CD4-positive, alpha-beta T cell treated with Interferon gamma for 1 hour (primary cell): ENCODE data around the gene FAM228B.
"Not testable (repeated sequence)": the region's sequence is repeated elsewhere in the genome, so short reads cannot be mapped to it uniquely, and the experiment has no call there.

Experiments
- DNase-seq: peaks from one replicate; pipeline ENCODE4 v3.0.0-alpha.2; 2020

FAM228B gene

DNA sequence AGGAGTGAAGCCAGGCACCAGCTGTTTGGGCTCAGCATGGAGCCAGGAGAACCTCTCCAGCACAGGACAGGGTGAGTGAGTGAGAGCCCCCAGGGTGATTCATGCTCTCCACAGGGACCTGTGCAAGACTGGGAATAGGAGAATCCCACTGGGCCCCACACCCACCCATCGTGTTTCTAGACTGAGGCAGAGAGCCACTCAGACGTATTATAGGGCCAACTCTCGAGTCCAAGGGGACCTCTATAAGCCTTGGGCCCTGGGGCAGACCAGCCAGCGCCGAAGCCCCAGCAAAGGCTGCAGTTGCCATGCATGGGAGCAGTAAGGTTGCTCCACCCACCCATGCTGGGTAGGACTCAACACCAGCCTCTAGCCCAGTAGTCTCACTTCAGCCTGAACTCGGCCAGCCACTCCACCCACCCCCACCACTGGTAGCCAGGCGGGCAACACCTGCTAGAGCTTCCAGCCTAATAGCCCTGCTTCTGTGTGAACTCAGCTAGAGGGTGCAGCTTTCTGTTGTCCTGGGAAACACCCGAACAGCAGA, 19.1 kb upstream of the FAM228B start:
- no peak for DNase-seq

DNA sequence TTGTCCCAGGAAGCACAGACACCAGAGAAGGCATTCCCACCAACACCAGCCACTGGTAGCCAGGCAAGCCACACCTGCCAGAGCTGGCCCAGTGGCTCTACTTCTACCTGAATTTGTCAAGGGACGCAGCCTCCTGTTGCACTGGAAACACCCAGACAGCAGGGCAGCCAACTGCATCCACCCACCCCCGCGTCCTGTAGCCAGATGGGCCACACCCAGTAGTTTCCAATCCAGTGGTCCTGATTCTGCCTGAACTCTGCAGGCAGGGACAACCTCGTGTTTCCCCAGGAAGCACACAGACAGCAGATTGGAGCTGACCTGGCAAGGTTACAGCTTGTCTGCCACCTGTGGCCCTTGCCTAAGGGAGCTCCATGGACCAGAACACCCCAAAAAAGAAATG, 18.4 kb upstream of the FAM228B start:
- DNase-seq = no peak

DNA sequence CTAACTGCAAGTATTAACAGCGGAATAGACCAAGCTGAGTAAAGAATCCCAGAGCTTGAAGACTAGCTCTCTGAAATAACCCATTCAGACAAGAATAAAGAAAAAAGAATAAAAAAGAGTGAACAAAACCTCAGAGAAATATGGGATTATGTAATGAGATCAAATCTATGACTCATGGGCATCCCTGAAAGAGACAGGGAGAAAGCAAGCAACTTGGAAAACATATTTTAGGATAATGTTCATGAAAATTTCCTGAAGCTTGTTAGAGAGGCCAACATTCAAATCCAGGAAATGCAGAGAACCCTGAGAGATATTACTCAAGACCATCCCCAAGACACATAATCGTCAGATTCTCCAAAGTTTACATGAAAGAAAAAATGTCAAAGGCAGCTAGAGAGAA, 17.5 kb upstream of the FAM228B start:
- no peak for DNase-seq

DNA sequence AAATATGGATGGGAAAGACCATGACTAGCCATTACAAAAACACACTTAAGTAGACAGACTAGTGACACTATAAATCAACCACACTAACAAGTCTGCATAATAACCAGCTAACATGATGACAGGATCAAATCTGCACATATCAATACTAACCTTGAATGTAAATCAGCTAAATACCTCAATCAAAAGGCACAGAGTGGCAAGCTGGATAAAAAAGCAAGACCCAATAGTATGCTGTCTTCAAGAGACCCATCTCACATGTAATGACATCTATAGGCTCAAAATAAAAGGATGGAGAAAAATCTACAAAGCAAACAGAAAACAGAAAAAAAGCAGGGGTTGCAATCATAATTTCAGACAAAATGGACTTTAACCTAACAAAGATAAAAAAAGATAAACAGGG, 16.5 kb upstream of the FAM228B start:
- DNase-seq = no peak

DNA sequence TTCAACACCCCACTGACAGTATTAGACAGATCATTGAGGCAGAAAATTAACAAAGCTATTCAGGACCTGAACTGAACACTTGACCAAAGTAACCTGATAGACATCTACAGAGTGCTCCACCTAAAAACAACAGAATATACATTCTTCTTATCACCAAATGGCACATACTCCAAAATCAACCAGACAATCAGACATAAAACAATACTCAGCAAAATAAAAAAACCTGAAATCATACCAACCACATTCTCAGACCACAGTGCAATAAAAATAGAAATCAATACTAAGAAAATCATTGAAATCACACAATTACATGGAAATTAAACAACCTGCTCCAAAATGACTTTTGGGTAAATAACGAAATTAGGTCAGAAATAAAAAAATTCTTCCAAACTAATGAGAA, 15.9 kb upstream of the FAM228B start:
- no peak for DNase-seq

DNA sequence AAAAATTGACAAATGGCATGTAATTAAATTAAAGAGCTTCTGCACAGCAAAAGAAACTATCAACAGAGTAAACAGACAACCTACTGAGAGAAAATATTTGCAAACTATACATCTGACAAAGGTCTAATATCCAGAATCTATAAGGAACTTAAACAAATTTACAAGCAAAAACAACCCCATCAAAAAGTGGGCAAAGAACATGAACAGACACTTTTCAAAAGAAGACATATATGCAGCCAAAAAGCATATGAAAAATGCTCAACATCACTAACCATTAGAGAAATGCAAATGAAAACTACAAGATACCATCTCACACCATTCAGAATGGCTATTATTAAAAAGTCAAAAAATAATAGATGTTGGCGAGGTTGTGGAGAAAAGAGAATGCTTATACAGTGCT, 13.8 kb upstream of the FAM228B start:
- not testable (repeated sequence) for DNase-seq

DNA sequence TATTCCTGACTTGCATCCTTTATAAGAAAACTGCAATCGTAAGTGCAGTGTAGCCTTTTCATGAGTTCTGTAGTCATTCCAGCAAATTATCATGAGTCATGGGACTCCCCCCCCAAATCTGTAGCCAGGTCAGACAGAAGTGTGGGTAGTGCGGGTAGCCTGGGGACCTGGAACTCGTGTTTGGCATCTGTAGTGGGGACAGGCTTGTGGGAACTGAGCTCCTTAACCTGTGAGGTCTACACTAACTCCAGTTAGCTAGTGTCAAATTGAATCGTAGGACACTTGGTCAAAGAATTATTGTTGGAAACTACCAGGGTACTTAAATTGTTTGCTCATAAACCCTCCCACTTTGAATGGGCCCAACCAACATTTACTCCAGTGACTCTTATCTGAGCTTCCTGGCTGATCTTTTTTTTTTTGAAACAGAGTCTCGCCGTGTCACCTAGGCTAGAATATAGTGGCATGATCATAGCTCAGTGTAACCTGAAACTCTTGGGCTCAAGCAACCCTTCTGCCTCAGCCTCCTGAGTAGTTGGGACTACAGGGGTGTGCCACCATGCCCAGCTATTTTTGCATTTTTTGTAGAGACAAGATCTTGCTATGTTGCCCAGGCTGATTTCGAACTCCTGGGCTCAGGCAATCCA, 12.5 kb upstream of the FAM228B start:
- no peak for DNase-seq

DNA sequence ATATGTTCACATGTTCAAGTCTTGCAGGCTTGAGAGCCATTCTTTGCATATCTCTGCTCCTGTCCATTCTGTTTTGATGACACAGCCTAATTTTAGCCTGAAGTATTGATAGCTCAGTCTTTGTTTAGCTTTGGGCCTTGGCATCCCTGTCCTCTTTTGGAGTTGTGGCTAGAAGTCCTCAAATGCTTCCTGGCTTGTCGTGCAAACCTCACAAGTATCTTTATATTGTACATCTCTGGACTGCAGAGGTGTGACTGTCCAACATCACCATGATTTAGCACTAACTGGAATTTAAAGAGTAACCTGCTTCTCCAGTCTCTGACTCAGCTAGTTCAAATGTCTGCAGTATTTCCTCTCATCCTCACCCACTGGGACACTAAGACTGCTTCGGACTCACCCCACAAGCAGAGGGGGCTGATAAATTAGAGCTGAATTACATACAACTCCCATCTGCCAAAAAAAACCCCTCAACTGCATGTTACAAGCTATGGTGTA, 11.8 kb upstream of the FAM228B start:
- DNase-seq = no peak

DNA sequence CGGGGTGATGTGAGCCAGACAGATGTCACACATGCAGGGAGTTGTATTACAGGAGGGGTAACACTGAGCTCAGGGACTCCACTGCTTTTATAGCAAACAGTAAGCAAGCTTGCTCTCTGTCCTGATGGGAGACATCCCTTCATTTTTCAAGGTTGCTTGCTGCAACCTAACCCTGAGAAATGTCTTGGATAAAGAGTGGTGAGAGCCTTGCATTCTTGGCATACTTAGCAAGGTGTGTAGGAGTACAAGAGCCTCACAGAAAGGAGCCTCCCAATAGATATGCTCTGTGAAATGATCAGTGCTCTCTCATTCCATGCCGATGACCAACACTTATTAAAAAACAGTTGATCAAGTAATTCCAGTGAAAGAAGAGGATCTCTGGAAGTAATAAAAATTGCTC, 8.2 kb upstream of the FAM228B start:
- no peak for DNase-seq

DNA sequence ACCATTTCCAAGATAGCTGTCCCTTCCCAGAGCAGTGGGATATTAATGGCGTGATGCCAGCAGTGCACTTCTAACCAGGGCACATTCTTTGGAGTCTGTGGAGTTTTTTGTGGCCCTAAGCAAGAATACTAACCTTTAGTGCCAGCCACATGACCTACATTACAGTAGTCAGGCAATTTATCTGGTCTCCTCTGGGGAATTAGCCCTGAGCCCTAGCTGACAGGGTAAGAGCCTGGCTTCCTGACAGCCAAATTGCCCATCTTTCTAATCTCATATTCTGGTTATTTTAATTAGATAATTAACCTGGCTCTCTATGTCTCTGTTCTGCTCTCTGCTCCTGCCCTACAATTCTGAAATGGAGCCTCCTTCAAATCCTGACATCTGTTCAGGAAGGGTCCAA, 5.4 kb upstream of the FAM228B start:
- no peak for DNase-seq

DNA sequence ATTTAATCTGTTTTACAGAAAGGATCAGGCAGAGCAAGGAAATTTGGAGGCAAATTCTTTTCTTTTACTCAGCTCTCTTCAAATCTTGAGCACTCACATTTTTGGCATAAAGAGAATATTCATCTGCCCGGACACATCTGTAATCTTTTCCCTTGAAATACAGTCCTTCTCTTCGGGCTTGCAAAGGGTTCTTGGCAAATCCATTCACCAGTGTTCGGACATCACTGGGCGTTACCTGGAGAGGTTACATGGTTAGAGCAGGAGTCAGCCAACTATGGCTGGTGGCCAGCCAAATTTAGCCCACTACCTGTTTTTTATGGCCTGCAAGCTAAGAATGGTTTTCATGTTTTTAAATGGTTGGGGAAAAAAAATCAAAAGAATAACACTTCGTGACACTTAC, 2.2 kb upstream of the FAM228B start:
- no peak for DNase-seq

DNA sequence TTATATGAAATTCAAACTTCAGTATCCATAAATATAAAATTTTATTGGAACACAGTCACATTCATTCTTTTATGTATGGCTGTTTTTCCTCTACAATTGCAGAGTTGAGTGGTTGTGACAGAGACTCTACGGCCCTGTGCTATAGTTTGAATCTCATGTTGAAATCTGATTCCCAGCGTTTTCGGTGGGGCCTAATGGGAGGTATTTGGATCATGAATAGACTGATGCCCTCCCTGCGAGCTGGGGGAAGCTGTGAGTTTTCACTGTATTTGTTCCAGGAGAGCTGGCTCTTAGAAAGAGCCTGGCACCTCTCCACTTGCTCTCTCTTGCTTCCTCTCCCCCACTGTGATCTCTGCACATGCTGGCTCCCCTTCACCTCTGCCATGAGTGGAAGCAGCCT, 1.8 kb upstream of the FAM228B start:
- no peak for DNase-seq

DNA sequence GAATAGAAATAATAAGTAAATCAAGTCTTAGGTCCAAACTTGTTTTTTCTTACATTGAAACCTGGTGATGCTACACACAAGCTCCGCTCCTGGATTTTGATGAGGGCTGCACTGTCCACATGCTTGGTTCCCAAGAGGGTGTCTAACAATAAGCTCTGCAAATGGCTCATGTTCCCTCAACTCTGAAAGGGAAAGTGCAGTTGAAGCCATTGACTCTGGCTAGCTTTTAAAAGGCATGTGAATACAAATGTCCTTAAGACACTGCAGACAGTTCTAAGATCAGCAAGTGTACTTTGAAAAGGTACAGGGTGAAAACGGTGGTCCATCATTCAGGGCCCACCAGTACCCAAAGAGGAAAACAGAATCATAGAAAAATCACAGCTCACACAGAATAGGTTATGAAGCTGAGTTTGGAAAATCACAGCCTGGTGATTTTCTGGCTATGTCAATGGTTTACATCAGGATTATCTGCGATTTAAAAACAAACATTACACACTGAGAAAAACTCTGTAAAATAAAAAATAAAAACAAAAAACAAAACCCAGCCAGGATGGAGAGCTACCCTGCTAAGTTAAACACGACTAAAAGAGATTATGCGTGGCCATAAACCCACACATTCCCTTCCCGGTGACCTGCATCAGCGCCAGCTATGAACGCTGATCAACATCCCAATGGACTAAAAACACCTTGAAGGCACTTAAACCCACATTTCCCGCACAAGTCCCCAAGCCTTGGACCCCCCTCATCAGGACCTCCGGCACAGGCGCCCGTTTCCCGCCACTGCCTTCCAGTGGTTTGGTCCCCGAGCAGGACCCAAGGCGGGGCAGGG, 689 bp upstream of the FAM228B start:
- no peak for DNase-seq

DNA sequence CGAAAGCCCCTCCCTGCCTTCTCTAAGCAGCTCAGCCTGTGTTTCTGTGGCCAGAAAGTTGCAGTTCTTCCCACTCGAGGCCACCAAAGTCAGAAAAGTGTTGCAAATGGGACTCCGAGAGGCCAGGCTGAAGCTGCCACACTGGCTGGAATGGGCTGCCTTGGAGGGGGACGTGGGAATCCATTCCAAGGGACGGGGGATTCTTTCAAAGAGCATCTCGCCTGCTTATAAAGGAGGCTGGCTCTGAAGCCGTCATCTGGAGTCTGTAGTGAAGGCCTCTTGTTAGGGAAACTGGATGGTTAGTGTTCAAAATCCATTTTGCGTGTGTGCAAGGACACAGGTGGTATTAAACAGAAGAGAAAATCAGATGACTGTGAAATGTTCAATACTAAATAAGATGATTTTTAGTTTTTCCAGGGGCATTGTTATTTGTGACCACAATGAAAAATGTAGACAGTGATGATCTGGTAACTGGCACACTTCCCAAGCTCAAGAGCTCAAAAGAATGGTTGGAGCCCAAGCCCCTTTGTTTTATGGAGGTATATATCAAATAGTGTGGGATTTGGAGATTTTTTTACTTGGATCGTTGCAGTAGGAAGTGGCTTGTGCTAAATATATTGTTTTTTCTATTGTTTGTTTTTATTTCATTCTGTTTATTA, 782 bp downstream of the FAM228B start:
- DNase-seq = no peak

DNA sequence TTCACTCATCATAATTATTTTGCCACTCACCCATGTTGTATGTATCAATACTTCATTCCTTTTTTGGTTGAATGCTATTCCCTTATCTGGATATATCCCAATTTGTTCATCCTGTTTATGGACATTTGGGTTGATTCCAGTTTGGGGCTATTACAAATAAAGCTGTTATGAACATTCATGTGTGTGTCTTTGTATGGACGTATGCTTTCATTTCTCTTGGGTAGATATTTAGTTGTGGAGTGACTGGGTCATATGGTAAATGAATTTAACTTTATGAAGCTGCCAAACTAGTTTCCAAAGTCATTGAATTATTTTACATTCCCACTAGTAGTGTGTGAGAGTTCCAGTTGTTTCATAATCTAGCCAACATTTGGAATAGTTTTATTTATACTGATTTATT, 2.7 kb downstream of the FAM228B start:
- no peak for DNase-seq

DNA sequence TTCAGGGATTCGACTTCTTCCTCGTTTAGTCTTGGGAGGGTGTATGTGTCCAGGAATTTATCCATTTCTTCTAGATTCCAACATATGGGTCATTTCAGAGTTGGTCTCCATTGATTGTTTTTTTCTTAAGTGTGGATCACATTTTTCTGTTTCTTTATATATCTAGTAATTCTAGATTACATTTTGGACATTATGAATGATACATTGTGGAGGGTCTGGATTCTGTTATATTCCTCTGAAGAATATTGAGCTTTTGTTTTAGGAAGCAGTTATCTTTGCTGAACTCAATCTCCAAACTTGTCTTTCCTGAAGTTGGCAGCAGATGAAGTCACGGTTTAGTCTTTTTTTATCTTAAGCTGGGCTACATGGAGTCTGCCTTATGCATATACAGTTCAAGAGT, 9.3 kb downstream of the FAM228B start:
- DNase-seq = no peak

DNA sequence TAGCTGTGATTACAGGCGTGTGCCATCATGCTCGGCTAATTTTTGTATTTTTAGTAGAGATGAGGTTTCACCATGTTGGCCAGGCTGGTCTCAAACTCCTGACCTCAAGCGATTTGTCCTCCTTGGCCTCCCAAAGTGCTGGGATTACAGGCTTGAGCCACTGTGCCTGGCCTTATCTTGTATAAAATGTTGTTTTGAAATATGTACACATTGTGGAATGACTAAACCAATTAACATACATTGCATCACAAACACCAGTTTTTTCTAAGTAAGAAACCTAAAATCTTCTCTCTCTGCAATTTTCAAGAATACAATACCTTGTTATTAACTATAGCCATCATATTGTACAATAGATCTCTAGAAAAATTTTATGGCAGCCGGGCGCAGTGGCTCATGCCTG, 17.0 kb downstream of the FAM228B start:
- DNase-seq = not testable (repeated sequence)

DNA sequence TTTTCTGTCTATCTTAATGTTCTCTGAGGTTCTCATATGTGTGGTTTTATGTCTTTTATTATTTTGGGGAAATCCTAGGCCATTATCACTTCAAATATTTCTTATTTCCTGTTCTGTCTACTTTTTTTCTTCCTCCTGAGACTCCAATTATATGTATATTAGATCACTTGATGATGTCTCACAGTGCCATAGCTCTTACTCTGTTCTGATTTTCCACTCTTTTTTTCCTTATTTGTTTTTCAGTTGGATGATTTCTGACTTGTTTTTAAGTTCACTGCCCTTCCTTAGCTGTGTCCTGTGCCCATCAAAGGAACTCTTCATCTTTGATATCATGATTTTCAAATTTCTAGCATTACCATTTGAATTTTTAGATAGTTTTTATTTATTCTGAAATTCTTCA, 24.1 kb downstream of the FAM228B start:
- no peak for DNase-seq

DNA sequence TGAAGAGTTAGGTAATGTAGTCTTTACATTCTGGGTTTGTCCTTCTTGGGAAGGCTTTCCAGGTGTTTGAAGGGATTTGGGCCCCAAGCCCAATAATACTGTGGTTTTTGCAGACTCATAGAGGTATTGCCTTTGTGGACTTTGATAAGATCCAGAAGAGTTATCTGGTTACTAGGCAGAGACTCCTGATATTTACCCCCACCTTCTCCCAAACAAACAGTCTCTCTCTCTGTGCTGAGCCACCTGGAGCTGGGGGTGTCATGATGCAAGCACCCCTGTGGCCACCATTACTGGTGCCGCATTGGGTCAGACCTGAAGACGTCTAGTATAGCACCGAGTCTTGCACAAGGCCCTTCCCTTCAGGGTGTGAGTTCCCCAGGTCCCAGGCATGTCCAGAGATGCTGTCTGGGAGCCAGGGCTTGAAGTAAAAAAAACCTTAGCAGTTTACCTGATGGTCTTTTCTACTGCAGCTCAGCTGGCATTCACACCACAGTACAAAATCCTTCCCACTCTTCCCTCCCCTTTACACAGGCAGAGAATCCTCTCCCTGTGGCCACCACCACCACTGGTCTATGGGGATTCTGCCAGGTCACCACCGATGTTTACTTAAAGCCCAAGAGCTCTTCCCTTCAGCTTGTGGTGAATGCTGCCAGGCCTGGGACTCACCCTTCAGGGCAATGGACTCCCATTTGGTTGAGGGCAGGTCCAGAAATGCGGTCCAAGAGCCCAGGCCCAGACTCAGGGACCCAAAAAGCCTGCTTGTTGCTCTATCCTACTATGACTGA, 29.3 kb downstream of the FAM228B start:
- no peak for DNase-seq

DNA sequence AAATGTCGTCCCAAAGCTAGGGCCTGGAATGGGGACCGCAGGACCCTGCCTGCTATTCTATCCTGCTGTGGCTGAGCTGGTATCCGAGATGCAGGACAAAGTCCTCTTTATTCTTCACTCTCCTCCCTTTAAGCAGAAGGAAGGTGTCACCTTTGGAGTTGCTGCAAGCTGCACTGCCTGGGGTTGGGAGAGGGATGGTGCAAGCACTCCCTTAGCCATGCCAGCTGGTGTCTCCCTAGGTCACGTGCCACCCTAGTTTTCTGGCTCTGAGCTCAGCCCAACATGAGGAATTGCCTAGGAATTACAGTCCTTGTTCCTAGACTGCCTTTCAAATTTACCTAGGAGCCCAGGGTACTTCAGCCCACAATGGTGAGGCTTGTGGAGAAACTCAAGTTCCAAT, 30.2 kb downstream of the FAM228B start:
- no peak for DNase-seq

DNA sequence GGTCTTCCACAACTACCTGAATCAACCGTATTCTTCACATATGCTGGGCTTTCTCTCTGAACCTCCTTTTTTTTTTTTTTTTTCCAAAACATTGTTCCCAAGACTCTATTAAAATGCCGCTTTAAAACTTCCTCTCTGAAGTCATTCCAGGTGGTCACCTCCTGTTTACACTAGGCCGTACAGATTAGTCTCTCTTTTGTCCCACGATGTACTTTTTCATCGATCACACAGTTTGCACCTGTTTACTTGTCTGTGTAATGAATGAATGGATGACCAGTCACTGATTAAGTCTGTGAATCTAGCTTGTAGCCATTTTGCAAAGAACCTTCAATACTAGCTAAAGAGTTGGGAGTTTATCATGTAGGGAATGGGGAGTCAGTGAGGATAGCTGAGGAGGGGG, 34.9 kb downstream of the FAM228B start:
- no peak for DNase-seq

DNA sequence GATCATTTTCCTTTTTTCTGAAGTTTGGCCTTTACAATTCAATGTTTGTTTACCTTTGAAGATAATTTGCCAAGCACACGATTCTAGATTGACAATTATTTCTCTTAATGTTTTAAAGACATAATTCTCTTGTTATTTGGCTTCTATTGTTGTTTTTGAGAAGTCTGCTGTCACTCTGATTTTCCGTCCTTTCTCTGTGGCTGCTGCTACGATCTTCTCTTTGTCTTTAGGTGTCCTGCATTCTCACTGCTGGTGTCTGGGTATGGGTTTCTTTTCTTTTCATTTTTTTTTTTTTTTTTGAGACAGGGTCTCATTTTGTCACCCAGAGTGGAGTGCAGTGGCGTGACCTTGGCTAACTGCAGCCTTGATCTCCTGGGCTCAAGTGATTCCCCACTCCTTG, 36.4 kb downstream of the FAM228B start:
- no peak for DNase-seq

DNA sequence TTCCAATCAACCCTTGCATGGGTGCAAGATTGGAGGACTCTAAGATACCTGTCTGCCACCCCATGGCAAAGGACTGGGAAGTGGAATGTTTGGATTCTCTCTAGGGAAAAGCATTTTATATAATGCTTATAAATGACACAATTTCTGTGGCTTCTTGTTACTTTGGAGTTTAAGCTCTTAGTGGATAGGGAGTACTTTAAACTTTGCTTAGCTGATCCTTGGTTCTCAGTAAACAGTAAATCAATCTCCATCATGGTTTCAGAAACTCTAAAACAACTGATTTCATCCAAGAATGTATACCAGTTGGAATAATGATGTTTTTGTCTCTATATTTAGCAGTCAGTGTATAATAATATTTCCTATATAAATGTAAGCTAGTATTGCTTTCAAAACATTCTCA, 37.5 kb downstream of the FAM228B start:
- no peak for DNase-seq
